ENCODE results near the gene MRTFA.

The MRTFA gene

DNA sequence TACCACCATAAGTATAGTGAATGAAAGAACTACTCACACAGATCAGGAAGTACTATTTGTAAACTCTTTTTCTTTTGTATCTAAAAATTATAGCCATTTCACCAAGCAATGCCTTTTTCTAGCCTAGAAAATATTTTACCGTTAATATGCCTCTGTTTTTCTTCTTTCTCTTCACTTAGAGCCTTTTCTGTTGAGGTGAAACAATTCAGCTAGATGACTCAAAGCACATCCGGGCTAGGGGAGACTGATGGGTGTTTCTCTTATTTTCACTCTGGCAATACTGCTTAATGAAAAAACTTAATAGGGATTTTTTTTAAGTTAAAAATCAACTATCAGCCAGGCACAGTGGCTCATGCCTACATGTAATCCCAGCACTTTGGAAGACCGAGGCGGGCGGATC, 172.8 kb downstream of the MRTFA start:
- H3K9me3 ChIP-seq (ENCODE audit: insufficient read depth, low read length): no peaks in the 10 kb centered on the region
- peak overlapping the region; percentile 71 for H3K9ac ChIP-seq (ENCODE audit: low read length)
- H3K27ac ChIP-seq (ENCODE audit: low read depth, low read length): peak overlapping the region; percentile 95
- H3K79me2 ChIP-seq (ENCODE audit: insufficient read depth, low read length): peaks cover 88% of the 10 kb centered on the region
- no peaks in the 10 kb centered on the region for H3K36me3 ChIP-seq (ENCODE audit: low read length)
- H3K4me2 ChIP-seq (ENCODE audit: low read depth, low read length, poor library complexity, severe bottlenecking): peak overlapping the region; percentile 95
- no peaks in the 10 kb centered on the region for H3K9me2 ChIP-seq (replicated peaks; ENCODE audit: insufficient read depth, low read length)
- H3K27me3 ChIP-seq (ENCODE audit: low read length): no peaks in the 10 kb centered on the region
- H3K4me3 ChIP-seq (ENCODE audit: insufficient read depth, low read length, poor library complexity, severe bottlenecking): peak overlapping the region; percentile 68
- TF ChIP-seq, protein P1, sequence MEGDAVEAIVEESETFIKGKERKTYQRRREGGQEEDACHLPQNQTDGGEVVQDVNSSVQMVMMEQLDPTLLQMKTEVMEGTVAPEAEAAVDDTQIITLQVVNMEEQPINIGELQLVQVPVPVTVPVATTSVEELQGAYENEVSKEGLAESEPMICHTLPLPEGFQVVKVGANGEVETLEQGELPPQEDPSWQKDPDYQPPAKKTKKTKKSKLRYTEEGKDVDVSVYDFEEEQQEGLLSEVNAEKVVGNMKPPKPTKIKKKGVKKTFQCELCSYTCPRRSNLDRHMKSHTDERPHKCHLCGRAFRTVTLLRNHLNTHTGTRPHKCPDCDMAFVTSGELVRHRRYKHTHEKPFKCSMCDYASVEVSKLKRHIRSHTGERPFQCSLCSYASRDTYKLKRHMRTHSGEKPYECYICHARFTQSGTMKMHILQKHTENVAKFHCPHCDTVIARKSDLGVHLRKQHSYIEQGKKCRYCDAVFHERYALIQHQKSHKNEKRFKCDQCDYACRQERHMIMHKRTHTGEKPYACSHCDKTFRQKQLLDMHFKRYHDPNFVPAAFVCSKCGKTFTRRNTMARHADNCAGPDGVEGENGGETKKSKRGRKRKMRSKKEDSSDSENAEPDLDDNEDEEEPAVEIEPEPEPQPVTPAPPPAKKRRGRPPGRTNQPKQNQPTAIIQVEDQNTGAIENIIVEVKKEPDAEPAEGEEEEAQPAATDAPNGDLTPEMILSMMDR (IDR thresholded peaks at IDR 0.05; ENCODE audit: insufficient read depth, low read length, poor library complexity, severe bottlenecking): no peak
- no peak for TF ChIP-seq EZH2phosphoT487 (conservative IDR thresholded peaks at IDR 0.05; ENCODE audit: low read length)
- peak overlapping the region; percentile 31 for H2AFZ ChIP-seq (ENCODE audit: low read depth, low read length, severe bottlenecking)
- H3F3A ChIP-seq (ENCODE audit: insufficient read depth): peaks cover 37% of the 10 kb centered on the region
- no peaks in the 10 kb centered on the region for H4K20me1 ChIP-seq (ENCODE audit: low read depth, low read length)

DNA sequence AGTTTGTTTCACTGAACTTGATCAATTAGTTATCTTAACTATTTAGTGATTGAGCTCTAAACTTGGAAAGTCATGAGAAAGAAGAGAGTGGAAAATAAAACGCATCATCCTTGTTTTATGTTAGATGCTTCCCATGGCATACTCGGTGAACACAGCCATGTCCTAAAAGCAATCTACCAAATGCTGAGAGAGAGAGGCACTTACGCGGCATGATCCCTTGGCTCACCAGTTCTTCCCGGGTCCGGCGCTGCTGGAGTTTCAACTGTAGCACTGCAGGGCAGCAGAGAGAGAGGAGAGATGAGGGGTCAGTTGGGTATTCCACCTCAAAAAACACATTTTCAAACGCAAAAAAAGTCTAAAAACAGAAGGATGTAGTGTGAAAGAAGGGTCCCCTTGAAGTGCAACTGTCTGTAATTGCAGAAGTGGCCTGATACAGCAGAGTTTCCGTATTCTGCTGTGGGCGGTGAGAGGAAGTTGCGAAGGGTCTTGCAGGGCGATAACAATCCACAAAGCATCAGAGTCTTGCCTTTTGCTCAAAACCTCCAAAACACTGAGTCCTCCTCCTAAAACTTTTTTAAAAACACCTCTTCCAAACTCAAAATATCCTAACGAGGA, 173.4 kb downstream of the MRTFA start:
- Histone ChIP-seq H3K36me3 (ENCODE audit: low read length) (no peaks in the 10 kb centered on the region), H4K20me1 (ENCODE audit: low read depth, low read length) (no peaks in the 10 kb centered on the region), H3K79me2 (ENCODE audit: insufficient read depth, low read length) (peaks cover 88% of the 10 kb centered on the region), H3K9me2 (replicated peaks; ENCODE audit: insufficient read depth, low read length) (no peaks in the 10 kb centered on the region), H2AFZ (ENCODE audit: low read depth, low read length, severe bottlenecking) (peak overlapping the region; percentile 31), H3F3A (ENCODE audit: insufficient read depth) (peaks cover 37% of the 10 kb centered on the region), H3K9me3 (ENCODE audit: insufficient read depth, low read length) (no peaks in the 10 kb centered on the region), H3K4me3 (ENCODE audit: insufficient read depth, low read length, poor library complexity, severe bottlenecking) (peak overlapping the region; percentile 68), H3K27ac (ENCODE audit: low read depth, low read length) (peak overlapping the region; percentile 95), H3K9ac (ENCODE audit: low read length) (peak overlapping the region; percentile 71), H3K4me2 (ENCODE audit: low read depth, low read length, poor library complexity, severe bottlenecking) (peak overlapping the region; percentile 95), H3K27me3 (ENCODE audit: low read length) (no peaks in the 10 kb centered on the region)
- TF ChIP-seq, protein P1 (IDR thresholded peaks at IDR 0.05; ENCODE audit: insufficient read depth, low read length, poor library complexity, severe bottlenecking): no peak
- no peak for TF ChIP-seq EZH2phosphoT487 (conservative IDR thresholded peaks at IDR 0.05; ENCODE audit: low read length)

DNA sequence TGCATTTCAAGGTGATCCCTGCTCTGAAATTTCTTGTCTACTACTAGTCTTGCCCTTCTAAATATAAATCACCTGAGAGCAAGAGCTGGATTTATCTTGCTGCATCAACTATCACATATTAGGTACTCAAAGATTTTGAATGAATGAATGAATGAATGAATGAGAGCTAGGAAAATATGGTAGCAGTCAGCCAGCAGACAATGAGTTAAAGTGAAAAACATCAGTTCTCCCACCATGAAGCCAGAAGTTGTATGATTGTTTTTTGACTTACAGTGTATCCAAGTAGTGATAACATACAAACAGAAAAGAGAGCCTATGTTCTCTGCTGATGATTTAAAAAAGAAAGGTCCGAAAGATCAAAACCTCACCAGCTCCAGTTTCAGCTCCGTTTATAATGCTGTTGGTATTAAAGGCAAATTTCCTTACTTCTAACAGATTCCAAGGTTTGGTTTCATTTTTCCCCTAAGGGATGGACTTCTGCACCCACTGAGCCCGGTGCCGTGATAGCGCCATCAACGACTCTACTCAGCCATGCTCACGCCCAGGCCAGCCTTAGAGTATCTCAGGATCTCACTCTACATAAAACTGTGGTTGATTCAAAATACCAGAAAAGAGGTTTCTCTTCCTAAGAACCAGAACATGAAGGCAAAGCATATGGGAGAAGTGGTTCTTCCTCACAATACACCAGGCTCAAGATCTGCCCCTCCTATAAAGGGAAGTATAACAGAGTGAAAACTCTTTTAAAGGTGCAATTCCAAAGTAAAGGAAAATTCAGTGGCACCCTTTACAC, 174.1 kb downstream of the MRTFA start:
- Histone ChIP-seq H3K27ac (ENCODE audit: low read depth, low read length) (peak overlapping the region; percentile 95), H3K79me2 (ENCODE audit: insufficient read depth, low read length) (peaks cover 88% of the 10 kb centered on the region), H3K9ac (ENCODE audit: low read length) (peak overlapping the region; percentile 71), H3K9me2 (replicated peaks; ENCODE audit: insufficient read depth, low read length) (no peaks in the 10 kb centered on the region), H3K4me2 (ENCODE audit: low read depth, low read length, poor library complexity, severe bottlenecking) (peak overlapping the region; percentile 95), H4K20me1 (ENCODE audit: low read depth, low read length) (no peaks in the 10 kb centered on the region), H3K27me3 (ENCODE audit: low read length) (no peaks in the 10 kb centered on the region), H3F3A (ENCODE audit: insufficient read depth) (peaks cover 35% of the 10 kb centered on the region), H3K4me3 (ENCODE audit: insufficient read depth, low read length, poor library complexity, severe bottlenecking) (peak overlapping the region; percentile 68), H2AFZ (ENCODE audit: low read depth, low read length, severe bottlenecking) (no peak overlapping the region), H3K9me3 (ENCODE audit: insufficient read depth, low read length) (no peaks in the 10 kb centered on the region), H3K36me3 (ENCODE audit: low read length) (no peaks in the 10 kb centered on the region)
- no peak for TF ChIP-seq EZH2phosphoT487 (conservative IDR thresholded peaks at IDR 0.05; ENCODE audit: low read length)
- TF ChIP-seq, protein P1 (IDR thresholded peaks at IDR 0.05; ENCODE audit: insufficient read depth, low read length, poor library complexity, severe bottlenecking): no peak

Data from SU-DHL-6 (cell line).